ENCODE measurements around the gene RASGRP3.
"Not testable (repeated sequence)": the region's sequence is repeated elsewhere in the genome, so short reads cannot be mapped to it uniquely, and the experiment has no call there.

Gene RASGRP3

DNA sequence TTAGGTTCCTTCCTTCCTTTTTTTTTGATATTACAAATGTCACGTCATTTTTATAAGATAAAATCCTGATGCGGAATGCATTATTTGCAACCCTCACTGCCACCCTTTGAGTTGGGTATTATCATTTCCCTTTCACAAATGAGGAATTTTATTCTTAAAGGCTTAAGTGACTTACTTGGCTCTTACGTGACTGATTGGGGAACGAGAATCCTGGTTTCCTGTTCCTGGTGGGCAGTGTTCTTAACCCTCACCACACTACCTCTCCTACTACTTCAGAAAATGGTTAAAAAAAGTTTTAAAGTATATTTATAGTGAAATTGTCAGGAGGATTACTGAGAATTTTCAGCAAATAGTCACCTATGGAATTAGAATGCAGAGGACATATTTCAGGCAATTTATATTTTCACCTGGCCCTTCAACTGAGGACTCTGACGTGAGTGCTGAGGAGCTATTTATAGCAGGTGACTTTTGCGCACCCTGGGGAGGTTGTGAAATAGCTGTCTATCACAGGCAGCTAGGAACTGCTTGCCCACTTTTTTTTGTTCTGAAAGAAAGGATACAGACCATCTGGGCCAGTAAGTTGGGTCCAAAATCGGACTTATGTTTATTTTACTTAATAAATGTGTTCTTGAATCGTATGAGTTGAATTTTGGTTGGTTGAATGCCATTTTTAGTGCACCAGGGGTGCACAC is 18.7 kb upstream of the RASGRP3 start:
- no peak for DNase-seq (ENCODE audit: low read depth, low spot score)

DNA sequence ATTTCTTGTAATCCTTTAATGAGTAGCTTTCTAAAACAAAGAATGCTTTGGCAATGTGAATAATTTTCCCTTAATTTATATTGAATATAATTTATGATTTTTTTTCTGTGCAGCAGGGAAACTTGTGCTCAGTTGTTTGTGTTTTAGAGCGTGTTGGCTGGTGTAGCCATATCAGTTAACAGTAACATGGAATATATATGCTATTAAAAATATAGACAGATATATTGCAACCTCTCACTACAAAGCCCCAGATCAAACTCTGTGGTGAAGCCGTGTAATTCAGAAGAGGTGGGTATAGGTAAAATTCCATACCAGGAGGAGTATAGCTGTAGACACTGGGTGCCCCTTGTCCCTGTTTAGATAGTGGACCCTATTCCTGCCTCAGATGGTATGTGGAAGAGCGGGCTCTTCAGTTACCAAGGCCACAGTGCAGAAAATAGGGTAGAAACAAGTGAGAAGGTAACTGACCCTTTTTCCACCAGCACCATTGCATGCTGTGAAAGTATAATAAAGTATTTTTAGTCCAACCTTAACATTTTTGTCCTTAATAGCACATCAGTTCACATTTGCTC is 18.1 kb upstream of the RASGRP3 start:
- DNase-seq (ENCODE audit: low read depth, low spot score) = no peak

DNA sequence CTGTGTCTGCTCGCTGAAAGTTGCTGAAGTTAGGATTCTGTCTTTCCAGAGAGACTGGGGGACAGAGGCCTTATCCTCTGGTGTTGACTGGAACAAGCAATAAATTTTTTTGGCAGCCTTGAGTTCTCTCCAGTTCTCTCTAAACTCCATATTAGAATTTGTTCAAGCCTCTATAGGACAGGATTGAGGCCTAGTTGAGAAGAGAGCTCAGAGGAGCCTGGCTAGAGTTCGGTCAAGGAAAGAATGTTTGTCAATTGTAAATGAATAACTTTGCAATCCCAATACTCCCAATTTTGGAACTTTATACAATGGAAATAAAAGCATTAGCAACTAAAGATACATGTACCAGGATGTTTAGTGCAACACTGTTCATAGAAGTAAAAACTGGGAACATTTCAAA is 16.7 kb upstream of the RASGRP3 start:
- DNase-seq (ENCODE audit: low read depth, low spot score) = no peak

DNA sequence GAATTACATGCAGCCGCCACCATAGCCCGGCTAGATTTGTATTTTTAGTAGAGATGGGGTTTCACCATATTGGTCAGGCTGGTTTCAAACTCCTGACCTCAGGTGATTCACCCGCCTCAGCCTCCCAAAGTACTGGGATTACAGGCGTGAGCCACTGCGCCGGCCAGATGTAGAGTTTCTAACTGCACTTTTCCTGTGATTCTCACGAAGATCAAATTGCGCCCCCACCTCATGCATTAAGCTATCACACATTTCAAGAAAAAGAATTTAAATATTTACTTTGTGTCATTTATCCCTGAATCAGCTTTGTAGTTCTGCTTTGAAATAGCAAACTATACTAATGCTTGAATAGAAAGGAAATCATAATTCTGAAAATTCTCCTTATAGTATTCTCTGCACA is 13.9 kb upstream of the RASGRP3 start:
- DNase-seq (ENCODE audit: low read depth, low spot score) = not testable (repeated sequence)

DNA sequence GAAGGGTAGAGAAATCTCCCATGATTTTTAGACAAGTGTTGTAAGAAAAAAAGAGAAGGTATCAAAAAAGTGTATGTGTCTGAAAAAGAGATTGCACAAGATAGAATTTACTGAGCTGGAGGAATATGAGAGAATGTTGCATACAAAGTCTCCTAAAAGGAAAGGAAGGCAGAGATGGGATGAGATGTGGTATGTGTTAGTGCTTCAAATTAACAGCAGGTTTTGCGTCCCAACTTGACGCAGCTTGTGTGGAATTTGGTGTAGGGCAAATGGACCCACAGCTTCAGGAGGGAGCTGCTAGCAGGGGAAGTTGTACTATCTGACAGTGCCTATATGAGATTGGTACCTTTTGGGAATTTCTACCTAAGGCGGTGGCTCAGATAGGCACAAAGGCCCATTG is 9.0 kb upstream of the RASGRP3 start:
- no peak for DNase-seq (ENCODE audit: low read depth, low spot score)

DNA sequence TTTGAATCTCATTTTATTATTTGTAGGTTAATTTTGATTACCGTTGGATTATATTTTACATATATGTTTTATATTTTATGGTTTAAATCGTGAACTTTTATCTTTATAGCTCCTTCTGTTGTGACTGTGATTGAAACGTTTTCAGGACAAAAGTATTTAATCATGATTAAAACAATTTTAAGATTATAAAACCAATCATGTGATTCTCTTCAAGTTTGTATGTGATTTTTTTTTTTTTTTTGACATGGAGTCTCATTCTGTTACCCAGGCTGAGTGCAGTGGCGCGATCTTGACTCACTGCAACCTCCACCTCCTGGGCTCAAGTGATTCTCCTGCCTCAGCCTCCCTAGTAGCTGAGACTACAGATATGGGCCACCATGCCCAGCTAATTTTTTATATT is 7.2 kb upstream of the RASGRP3 start:
- no peak for DNase-seq (ENCODE audit: low read depth, low spot score)

DNA sequence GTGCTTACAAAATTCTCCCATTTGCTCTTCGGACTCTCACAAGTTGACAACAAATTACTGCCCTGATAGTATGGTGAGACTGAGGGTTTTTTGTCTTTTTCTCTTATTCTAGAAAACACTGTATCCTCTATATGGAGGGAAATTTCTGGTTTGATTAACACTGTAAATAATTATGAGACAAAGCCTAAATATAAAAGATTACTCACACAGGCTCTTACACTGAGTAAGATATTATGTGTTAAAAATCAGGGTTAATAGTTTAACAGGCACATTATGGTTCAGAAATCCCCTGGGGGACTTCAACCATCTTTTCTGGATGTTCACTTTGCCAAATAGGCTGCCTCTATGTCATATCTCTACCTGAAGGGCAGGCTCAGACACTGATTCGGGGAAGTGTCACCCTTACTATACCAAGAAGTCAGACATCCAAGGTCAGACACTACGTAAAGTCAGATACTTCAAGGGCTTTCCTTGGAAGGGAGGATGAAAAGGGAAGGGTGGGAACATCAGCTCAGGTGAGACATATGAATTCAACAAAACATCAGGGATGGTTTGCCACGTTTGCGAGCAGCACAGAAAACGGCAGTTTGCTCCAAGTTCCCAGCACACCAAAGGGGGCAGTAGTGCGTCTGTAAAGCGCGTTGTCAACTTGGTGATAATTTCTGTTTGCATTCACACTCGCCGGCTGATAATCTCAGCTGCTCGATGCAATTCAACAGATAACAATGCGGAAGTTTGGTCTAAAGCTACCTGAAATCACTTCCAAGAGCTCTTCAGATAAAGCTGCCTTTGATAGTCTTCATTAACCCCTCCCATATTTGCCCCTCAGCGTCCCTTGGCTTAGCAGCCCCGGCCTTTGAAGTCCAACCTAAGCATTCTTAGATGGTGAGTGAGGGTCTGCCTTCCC is 972 bp upstream of the RASGRP3 start:
- DNase-seq (ENCODE audit: low read depth, low spot score) = peak; percentile 87

DNA sequence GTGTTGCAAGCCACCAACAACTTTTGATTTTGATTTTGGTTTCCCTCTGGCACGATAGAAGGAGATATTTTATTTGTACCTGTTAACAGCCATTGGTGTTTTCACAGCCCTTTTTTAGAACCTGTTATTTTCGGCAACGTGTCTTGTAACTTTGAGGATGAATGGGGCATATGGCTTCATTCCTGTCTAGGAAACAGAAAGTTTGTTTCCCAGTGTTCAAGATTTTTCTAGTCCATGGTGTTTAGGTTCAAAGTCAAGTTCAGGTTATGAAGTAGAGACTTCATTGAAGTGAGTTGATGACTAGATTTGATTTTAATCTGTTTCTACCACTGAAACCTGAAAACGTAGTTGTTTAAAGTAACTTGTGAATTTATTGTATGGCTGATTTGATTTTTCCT is 343 bp downstream of the RASGRP3 start:
- DNase-seq (ENCODE audit: low read depth, low spot score) = no peak

DNA sequence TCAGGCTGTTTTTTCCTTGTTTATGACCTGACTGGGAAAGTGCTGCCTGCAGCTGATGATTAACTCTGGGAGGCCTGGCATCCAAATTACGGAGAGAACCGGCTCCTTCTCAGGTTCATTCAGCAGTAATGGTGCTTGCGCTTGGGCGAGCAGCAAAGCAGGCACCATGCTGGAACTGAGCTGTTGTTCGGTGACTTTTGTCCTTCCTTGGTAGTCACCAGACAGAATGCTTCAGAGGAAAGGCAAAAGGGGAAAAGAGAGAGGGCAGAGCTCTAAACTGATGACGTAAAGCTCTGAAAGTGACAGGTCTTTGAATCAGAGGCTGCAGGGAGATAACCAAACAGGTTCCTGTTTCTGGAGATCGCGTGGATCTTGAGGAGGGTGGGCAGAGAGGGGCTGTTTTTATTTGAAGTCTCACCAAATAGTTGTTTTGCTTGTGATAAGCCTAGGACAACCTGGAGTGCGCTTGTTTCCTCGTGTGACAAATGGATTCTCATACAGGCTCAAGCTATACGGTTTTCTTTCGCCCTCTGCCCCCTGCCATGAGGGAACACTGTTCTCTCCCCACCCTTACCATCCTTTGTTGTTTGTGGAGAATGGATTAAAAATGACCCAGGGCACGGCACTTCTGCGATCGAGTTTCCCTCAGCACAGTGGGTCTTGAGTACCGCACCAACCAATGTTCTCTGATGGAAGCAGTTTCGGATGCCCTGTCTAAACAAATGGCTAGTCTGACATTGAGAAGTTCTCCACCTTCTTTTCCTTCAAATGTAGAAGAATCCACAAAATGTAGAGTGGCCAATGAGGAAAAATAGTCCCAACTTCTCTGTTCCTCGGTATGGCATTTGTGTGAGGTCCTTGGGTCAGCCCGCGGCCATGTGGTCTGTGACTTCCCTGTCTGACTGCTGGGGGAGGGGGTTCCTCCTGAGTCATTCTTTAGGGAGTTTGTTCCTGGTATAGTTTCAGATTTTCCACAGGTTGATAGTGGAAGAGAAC is 1.3 kb downstream of the RASGRP3 start:
- DNase-seq (ENCODE audit: low read depth, low spot score) = peak; percentile 22

DNA sequence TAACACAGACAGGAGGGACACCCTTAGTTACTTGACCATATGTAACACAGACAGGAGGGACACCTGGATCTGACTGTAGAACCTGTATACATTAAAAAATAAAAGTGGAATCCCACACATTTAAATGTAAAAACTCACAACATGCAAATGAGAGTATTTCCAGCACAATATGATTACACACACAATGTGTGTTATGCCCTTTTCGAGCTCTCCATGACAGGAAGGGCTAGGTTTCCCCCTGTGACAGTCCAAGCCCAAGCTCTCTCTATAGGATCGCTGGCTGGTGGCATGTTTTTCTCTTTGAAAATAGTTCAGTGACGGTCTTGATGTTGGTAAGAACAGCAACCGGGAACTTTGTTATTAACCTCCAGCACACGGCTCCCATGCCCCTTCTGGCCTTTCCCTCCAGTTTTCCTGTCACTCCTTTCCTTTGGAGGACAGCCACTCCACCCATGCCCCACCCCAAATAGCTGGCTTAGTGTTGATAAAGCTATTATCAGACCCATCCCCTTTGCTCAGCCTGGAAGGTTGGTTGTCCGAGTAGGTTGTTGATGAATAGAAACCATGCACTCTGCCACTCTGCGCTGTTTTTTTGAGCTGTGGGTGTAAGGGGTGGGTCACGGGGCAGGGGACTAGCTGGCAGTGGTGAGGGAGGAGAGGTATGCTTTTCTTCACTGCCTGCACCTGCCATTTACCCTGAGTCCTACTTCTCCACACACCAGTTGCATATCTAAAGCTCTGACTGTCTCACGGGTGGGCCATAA is 2.7 kb downstream of the RASGRP3 start:
- no peak for DNase-seq (ENCODE audit: low read depth, low spot score)

DNA sequence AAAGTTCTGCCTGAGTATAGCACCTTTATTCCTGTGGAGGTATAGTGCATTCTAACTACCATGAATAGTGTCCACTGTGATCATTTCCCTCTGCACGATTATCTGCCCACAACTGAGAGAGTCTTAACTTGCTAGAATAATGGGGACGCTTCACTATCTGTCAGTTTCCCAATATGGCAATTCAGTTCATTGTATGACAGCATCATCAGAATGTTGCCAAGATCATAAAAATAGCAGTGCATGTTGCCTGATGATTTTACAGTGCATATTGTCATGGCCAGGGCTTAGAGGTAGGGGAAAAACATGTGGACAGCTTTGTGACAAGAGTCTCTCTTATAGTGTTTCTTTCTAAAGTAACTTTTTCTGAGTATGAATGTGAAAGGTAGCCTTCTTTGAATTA is 6.1 kb downstream of the RASGRP3 start:
- no peak for DNase-seq (ENCODE audit: low read depth, low spot score)

DNA sequence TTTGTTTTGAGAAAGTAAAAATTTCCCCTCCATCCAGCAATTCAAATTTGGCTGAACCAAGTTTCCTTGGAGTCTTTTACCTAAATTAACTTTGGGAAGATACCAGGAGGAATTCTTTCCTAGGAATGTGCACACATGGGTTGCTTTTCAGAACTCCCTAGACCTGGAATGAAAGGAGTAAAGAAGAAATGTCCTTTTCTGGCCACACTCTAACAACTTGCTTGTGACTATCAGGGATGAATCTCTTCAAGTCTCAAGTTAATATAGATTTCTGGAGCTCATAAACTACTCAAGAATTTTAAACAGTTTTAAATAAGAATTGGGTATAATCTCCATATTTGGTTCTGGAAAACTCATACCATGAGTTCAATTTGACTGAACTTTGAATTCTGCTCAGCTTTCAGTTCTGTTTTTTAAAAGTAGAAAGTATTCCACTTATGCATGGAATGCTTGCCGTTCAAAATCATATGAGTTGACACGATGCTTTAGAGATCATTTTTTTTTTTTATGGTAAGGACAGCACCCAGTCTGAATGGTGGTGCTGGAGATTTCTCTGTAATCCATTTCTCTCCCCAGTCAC is 7.7 kb downstream of the RASGRP3 start:
- no peak for DNase-seq (ENCODE audit: low read depth, low spot score)

DNA sequence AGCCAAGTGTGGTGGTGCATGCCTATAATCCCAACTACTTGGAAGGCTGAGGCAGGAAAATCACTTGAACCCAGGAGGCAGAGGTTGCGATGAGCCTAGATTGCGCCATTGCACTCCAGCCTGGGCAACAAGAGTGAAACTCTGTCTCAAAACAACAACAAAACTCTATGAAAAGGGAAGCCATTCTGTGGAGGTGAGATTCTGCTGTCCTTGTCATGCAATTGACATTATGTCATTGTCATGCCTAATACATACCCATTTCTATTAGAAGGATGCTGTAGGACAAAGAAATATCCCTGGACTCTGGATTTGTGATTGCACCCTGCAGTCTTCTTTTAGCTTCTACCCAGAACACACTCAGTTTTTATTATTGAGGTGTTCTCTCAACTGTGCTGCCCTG is 8.6 kb downstream of the RASGRP3 start:
- no peak for DNase-seq (ENCODE audit: low read depth, low spot score)

DNA sequence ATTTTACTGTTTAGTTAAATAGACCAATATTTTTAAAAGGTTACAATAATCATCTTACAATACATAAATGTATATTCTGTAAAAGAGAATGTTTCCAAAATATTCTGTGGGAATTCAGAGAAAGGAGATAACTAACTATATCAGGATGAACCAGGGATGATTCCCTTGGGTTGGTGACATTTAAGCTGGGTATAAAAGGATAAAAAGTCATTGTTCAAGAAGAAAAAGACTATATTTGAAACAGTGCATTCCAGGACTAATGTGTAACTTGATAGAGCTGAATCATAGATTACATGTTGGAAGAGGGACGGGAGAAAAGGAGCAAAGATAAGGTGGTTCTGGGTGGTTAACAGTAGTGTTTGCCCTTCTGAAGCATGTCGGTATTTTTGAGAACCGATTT is 10.1 kb downstream of the RASGRP3 start:
- DNase-seq (ENCODE audit: low read depth, low spot score) = no peak

DNA sequence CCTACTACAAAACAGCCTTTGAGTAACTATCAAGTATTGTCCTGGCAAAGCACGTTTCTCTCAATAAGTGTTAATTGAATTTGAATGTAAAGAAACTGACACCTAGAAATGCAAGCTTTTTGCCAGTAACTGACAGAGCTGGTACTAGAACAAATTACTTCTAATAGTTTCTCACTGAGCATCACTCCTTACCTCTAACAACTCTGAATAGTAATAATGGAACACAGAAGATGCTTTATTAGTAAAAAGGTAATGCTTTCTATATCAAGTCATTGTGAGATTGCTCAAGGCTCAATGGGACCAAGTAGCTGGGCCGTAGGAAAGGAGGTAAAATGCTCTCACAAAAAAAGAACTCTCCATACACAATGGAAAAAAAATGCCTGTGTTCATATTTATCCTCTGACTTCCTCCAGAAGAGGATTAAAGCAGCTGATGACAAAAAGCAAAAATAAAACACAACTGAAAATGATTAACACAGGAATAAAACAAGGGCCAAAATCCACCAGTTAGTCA is 11.8 kb downstream of the RASGRP3 start:
- no peak for DNase-seq (ENCODE audit: low read depth, low spot score)

DNA sequence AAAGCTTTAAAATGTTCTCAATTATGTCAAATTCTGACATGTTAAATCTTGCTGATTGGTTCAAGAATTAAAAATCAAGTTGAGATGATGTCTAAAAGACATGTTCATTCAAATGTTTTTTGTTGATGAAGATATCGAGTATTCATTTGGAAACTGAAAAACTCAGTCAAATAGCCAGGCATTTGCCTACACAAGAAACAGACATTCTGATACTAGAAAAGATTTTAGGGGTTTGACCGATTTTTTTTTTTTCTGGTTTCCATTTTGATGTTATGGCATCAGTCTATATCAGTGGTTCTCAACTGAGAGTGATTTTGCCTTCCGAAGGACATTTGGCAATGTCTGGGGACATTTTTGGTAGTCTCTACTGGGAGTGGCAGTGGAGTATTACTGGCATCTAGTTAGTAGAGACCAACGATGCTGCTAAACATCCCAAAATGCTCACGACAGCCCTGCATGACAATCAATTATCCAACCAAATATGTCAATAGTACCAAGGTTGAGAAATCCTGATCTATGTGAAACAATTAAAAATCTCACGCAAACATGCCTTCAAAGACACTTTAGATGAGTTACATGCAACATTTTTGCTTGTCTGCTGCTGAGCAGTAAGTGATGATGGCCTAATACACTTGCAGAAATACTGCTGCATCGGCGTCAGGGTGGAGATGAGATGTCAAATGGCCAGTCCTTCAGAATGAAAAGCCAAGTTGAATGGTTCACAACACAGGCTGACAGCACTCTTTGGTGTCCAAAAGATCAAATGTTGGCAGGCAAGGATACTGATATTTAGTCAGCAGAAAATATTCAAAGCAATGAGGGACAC is 12.5 kb downstream of the RASGRP3 start:
- no peak for DNase-seq (ENCODE audit: low read depth, low spot score)

DNA sequence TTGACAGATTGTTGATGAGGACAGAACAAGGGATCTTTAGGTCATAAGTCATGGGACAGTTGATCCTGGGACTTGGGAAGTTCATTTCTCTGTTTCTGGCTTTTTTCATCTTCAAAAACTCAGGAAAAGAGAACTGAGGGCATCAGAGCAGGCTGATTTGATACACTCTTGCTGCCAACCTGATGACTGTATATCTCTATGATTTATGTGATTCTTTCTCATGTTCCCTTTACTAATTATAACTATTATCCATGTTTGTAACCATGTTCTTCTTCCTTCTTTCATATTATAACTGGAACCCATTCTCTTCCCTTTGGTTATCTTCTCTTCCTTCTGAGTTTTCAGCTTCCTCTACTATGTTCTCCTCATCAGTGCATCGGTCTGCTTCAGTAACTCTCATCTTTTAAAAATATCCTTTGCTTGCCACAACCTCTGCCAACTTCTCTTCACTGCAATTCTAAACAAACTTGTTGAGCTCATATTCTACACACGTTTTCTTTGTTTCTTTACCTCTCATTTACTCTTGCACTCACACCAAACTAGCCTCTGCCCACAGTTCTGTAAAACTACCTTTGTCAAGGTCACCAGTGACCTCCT is 13.5 kb downstream of the RASGRP3 start:
- no peak for DNase-seq (ENCODE audit: low read depth, low spot score)

DNA sequence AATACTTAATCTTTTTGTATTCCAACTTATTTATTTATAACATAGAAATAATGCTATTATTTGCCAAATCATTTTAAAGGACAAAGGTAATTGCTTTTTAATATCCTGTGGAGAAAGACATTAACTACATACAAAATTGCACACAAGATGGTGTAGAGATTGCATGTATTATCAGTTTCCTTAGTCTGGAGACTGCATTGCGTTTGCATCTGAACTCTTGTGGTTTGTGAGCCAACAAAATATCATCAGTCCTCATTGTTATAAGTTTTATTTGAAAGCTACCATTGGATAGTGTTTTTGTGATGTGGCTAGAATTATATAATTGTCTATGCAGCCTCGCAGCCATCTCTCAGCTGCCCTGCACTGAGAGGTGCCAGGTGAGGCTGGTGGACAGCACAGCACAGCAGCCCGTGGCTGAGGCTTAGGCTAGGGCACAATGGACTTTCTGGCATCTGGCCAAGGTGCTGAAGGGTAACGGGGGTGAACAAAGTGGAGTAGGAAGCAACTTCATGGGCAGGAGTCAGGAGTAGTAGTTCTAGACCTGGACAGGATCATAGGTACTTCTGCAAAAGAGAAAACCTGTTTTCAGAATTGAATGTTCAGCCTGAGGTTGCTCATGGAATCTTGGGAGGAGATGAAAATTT is 15.1 kb downstream of the RASGRP3 start:
- DNase-seq (ENCODE audit: low read depth, low spot score) = no peak

All from astrocyte of the hippocampus (primary cell).